Amygdala (tissue), 56 donors: ENCODE measurements around the gene KIRREL1.
"Not testable (repeated sequence)": the region's sequence is repeated elsewhere in the genome, so short reads cannot be mapped to it uniquely, and the experiment has no call there.

ENCODE experiments used
- DNase-seq, 56 donors: peaks; one replicate each; lab custom pipeline; 2025; lab: John Stamatoyannopoulos, UW

Gene KIRREL1

DNA sequence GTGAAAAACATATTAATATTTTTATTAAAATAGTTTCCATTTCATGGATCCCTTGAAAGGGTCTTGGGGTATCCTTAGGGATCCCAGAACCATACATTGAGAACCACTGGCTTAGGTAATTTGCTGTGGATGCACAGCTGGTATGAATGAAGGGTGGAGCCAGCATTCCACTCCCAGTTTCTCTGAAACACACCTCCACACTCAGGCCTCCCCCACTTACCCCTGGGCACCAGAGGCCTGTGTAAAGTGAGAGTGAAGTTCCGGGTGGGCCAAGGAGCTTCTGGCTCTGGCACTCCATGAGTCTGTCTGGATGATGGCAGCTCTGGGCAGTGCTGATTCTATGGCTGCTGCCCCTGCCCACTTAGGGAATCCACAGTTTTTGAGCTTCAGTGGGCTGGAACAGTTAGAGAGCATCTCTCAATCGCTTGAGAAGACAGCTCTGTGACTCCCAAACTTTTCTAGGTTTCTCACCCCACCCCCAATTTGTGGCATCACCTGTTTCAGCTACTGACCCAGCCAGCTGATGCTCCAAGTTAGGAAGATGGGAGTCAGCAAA is 129.5 kb downstream of the KIRREL1 start:
- no peak for DNase-seq

- no peak for DNase-seq
Measured at GRCh38 chr1:158124034-158124433, 130.6 kb downstream of the KIRREL1 start.

DNA sequence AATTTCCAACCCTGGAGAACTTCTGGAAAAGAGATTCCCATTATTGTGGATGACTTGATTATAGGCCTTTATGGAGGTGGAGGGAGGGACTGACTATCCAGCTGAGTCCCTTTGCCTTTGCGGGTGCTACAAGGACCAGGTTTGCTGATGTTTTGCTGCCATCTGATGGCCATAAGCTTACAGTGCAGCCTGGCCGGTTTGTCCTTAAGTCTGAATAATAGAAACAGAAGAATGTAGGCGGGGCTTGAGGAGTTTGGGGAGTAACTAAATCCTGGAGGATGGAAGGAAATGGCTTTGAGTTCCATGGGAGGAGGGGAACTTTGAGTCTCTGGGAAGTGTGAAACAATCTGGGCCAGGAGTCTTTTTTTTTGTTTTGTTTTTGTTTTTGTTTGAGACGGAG is 131.6 kb downstream of the KIRREL1 start:
- DNase-seq, result peak in 51 of 56 donors; percentile 8 to 94 (median 58)

- no peak for DNase-seq
Measured at GRCh38 chr1:158126425-158126824, 133.0 kb downstream of the KIRREL1 start.

DNA sequence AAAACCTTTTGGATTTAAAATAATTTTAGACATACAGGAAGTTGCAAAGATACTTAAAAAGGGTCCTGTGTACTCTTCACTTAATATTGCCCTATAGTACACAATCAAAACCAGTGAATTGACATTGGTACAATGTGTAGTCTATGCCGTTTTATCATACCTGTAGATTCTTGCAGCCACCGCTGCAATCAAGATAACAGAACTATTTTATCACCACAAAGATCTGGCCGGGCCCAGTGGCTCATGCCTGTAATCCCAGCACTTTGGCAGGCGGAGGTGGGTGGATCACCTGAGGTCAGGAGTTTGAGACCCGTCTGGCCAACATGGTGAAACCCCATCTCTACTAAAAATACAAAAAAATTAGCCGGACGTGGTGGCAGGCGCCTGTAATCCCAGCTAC is 135.1 kb downstream of the KIRREL1 start:
- not testable (repeated sequence) for DNase-seq

- no peak for DNase-seq
Measured at GRCh38 chr1:158131217-158131616, 137.8 kb downstream of the KIRREL1 start.

GRCh38 chr1:158140764-158141192 is 147.3 kb downstream of the KIRREL1 start:
- no peak for DNase-seq

GRCh38 chr1:158145173-158145719 is 151.8 kb downstream of the KIRREL1 start:
- DNase-seq, result peak in 24 of 56 donors; percentile 5 to 64 (median 15)

DNA sequence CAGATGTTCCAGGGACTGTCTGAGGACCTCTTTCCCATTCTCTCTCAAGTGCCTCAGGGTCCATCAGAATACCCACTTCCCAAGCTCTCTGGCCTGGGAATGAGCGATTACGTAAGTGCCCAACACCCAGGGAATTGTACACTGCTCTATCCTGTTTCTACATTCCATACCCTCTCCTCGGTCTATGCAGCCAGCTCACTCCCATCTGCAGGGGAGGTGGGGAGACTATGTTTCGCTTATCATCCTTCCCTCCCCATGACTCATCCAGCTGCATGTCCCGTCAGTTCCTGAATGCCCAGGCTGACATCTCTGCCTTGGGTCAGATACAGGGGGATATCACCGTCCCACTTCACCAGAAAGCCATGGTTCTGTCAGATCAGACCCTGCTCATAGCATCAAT is 152.7 kb downstream of the KIRREL1 start:
- no peak for DNase-seq

GRCh38 chr1:158146739-158147138 is 153.3 kb downstream of the KIRREL1 start:
- DNase-seq, result no peak

- DNase-seq, result no peak
Measured at GRCh38 chr1:158147401-158147800, 154.0 kb downstream of the KIRREL1 start.

- no peak for DNase-seq
Measured at GRCh38 chr1:158147869-158148268, 154.4 kb downstream of the KIRREL1 start.

DNA sequence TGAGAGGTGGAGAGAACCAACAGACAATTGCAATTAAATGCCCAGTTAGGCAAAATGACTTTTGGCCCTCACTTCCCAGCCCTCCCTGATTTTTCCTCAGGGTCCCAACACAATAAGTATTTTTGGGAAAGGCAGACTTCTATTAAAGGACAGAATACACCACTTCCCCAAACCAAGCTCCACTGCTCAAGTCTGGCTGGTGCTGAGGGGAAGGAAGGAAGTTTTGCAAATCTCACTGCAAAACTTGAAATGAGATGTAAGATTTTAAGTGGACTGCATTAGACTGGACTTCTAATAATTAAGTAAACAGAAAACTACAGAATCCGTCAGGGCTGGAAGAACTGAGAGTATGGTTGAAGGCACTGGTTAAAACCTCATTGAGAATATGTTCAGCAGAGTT is 155.0 kb downstream of the KIRREL1 start:
- no peak for DNase-seq

- DNase-seq, result peak in 3 of 56 donors; percentile 29 to 54 (median 49)
Measured at GRCh38 chr1:158149175-158149574, 155.7 kb downstream of the KIRREL1 start.
